Measurements from ENCODE around the gene SPHK2.
"Not testable (repeated sequence)": the region's sequence is repeated elsewhere in the genome, so short reads cannot be mapped to it uniquely, and the experiment has no call there.

Gene SPHK2

GRCh38 chr19:48676887-48677286 is 57.6 kb downstream of the SPHK2 start:
- in situ Hi-C loops (cut with MboI; ENCODE audit: low sequenced_read_pairs) = no loop called here

- in situ Hi-C loops (cut with MboI; ENCODE audit: low sequenced_read_pairs) = no loop called here
These were observed 58.9 kb downstream of the SPHK2 start for GRCh38 chr19:48678201-48678600.

GRCh38 chr19:48680006-48680405 is 60.7 kb downstream of the SPHK2 start:
- in situ Hi-C loops (cut with MboI; ENCODE audit: low sequenced_read_pairs) = not testable (repeated sequence)

All from HL-60/S4 treated with phorbol 12-myristate 13-acetate at 8.2 ng/mL for 4 days and 3 days (cell line).